BE2C (cell line): ENCODE results near the gene ATP6V0B.

Experiments used
- DNase-seq: peaks from one replicate; pipeline ENCODE4 v3.0.0-alpha.2; 2020
- H3K27me3 ChIP-seq: fragments of 250-450 bp; sonication (Bioruptor Pico); 2 replicates; pipeline ENCODE4 v1.5.1; 2020; ENCODE audit warnings: mild to moderate bottlenecking
- H3K36me3 ChIP-seq: fragments of 250-450 bp; sonication (Bioruptor Pico); 2 replicates; pipeline ENCODE4 v1.5.1; 2020; ENCODE audit warnings: mild to moderate bottlenecking
- H3K4me1 ChIP-seq: fragments of 250-450 bp; sonication (Bioruptor Pico); 2 replicates; pipeline ENCODE4 v1.5.1; 2020
- H3K4me3 ChIP-seq: 2 replicates; pipeline ENCODE4 v1.5.1; 2011; ENCODE audit warnings: low read depth, low read length
- H3K9me3 ChIP-seq: fragments of 250-450 bp; sonication (Bioruptor Pico); 2 replicates; pipeline ENCODE4 v1.5.1; 2020
- CTCF ChIP-seq: IDR thresholded peaks from 2 replicates; pipeline ENCODE4 v1.5.1; 2012; ENCODE audit warnings: mild to moderate bottlenecking, low read depth, low read length

Gene ATP6V0B

GRCh38 chr1:43949678-43950077 is 25.1 kb upstream of the ATP6V0B start:
- H3K9me3 ChIP-seq: no peaks in the 10 kb centered on the region
- no peak for DNase-seq
- H3K4me1 ChIP-seq: no peaks in the 10 kb centered on the region
- no peaks in the 10 kb centered on the region for H3K27me3 ChIP-seq
- no peaks in the 10 kb centered on the region; the same call in 1 of the 2 replicates for H3K36me3 ChIP-seq
- no peak for TF ChIP-seq CTCF
- no peak overlapping the region for H3K4me3 ChIP-seq

GRCh38 chr1:43951021-43951985 is 23.5 kb upstream of the ATP6V0B start:
- Histone ChIP-seq H3K4me3 (no peak overlapping the region), H3K27me3 (no peaks in the 10 kb centered on the region), H3K4me1 (no peaks in the 10 kb centered on the region), H3K36me3 (no peaks in the 10 kb centered on the region; the same call in 1 of the 2 replicates), H3K9me3 (no peaks in the 10 kb centered on the region)
- no peak for DNase-seq
- no peak for TF ChIP-seq CTCF

GRCh38 chr1:43952731-43953346 is 21.9 kb upstream of the ATP6V0B start:
- no peak for DNase-seq
- Histone ChIP-seq H3K27me3 (no peaks in the 10 kb centered on the region), H3K4me1 (no peaks in the 10 kb centered on the region), H3K36me3 (peaks cover 3% of the 10 kb centered on the region; the same call in 1 of the 2 replicates), H3K4me3 (no peak overlapping the region), H3K9me3 (no peaks in the 10 kb centered on the region)
- no peak for TF ChIP-seq CTCF

GRCh38 chr1:43953361-43953760 is 21.4 kb upstream of the ATP6V0B start:
- Histone ChIP-seq H3K9me3 (no peaks in the 10 kb centered on the region), H3K27me3 (no peaks in the 10 kb centered on the region), H3K4me1 (no peaks in the 10 kb centered on the region), H3K4me3 (no peak overlapping the region), H3K36me3 (peaks cover 3% of the 10 kb centered on the region; the same call in 1 of the 2 replicates)
- no peak for DNase-seq
- TF ChIP-seq CTCF: no peak

- Histone ChIP-seq H3K36me3 (peaks cover 3% of the 10 kb centered on the region; the same call in 1 of the 2 replicates), H3K27me3 (no peaks in the 10 kb centered on the region), H3K9me3 (no peaks in the 10 kb centered on the region), H3K4me3 (no peak overlapping the region), H3K4me1 (no peaks in the 10 kb centered on the region)
- TF ChIP-seq CTCF: no peak
- no peak for DNase-seq
These were observed 20.7 kb upstream of the ATP6V0B start for GRCh38 chr1:43954036-43954435.
